Brain microvascular endothelial cell (primary cell): ENCODE data around the gene SRGAP3.

Source experiments
- DNase-seq: peaks from one replicate; pipeline ENCODE4 v3.0.0-alpha.2; 2020
- H3K27ac ChIP-seq: fragments of 250-450 bp; sonication (Bioruptor Pico); 2 replicates; pipeline ENCODE4 v1.5.1; 2020; ENCODE audit warnings: mild to moderate bottlenecking, moderate library complexity
- H3K27me3 ChIP-seq: fragments of 250-450 bp; sonication (Bioruptor Pico); replicated peaks from 2 replicates; pipeline ENCODE4 v1.5.1; 2020; ENCODE audit warnings: mild to moderate bottlenecking
- H3K36me3 ChIP-seq: fragments of 250-450 bp; sonication (Bioruptor Pico); replicated peaks from 2 replicates; pipeline ENCODE4 v1.5.1; 2020; ENCODE audit warnings: mild to moderate bottlenecking
- H3K4me3 ChIP-seq: 2 replicates; pipeline ENCODE4 v1.5.1; 2011; ENCODE audit warnings: low read depth, mild to moderate bottlenecking, control low read depth, low read length, moderate library complexity
- in situ Hi-C: cut with HindIII; loops from 2 replicates; pipeline ENCODE4 v1.10.0; 2017; ENCODE audit warnings: low sequenced_read_pairs, low pct_ligation_motif_present
- TF ChIP-seq, protein P1 (sequence below): IDR thresholded peaks from 2 replicates; pipeline ENCODE4 v1.5.1; 2011; ENCODE audit warnings: low read depth, mild to moderate bottlenecking, moderate library complexity, low read length, control low read depth, inconsistent platforms; ENCODE audit errors: missing control alignments

The SRGAP3 gene

DNA sequence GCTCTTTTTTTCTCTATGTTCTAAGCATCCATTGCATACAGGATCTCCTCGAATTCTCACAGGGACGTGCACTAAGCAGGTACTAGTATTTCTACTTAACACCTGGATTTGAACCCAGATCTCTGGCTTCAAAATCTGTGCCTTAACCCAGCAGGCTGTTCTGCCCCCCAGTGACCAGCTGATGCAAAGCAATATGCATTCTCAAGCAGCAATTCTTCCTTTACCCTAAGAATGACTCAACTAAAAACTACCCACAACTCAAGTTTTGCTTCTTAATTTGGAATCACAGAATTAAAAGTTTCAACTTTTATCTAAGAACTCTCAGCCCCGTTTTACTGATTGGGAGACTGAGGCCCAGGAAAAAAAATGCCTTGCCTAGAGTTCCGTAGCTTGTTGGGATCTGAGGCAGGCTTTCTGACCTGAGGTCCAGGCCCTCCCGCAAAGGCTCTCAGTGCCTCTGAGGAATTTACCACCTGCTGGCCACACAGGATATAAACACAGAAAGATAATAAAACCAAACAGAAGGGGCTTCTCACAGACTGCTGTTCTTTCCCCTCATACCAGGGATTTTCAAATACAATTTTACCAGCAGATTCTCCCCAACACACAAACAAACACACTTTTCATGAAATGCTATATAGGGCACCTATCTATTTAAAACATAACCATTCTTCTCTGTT, 170.7 kb downstream of the SRGAP3 start:
- H3K4me3 ChIP-seq: no peak overlapping the region
- TF ChIP-seq, protein P1, sequence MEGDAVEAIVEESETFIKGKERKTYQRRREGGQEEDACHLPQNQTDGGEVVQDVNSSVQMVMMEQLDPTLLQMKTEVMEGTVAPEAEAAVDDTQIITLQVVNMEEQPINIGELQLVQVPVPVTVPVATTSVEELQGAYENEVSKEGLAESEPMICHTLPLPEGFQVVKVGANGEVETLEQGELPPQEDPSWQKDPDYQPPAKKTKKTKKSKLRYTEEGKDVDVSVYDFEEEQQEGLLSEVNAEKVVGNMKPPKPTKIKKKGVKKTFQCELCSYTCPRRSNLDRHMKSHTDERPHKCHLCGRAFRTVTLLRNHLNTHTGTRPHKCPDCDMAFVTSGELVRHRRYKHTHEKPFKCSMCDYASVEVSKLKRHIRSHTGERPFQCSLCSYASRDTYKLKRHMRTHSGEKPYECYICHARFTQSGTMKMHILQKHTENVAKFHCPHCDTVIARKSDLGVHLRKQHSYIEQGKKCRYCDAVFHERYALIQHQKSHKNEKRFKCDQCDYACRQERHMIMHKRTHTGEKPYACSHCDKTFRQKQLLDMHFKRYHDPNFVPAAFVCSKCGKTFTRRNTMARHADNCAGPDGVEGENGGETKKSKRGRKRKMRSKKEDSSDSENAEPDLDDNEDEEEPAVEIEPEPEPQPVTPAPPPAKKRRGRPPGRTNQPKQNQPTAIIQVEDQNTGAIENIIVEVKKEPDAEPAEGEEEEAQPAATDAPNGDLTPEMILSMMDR: peak; percentile 22
- H3K27me3 ChIP-seq: no peaks in the 10 kb centered on the region
- H3K36me3 ChIP-seq: no peaks in the 10 kb centered on the region
- no peak for DNase-seq
- in situ Hi-C loops: no loop called here
- H3K27ac ChIP-seq: no peak overlapping the region

DNA sequence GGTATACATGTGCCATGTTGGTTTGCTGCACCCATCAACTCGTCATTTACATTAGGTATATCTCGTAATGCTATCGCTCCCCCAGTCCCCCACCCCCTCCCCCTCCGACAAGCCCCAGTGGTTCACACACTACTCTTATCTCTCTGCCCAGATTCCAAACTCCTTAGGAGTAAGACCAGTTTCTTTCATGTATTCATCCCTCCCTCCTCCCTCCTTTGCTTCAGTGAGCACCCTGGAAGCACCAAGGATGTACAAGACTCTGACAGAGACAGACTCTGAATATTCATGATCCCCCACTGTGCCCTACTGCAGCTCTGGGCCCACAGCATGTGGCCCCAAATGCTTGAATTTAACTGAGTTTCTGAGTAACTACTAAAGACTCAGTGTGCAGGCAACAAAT, 172.4 kb downstream of the SRGAP3 start:
- no peak overlapping the region for H3K4me3 ChIP-seq
- H3K27ac ChIP-seq: no peak overlapping the region
- H3K27me3 ChIP-seq: no peaks in the 10 kb centered on the region
- TF ChIP-seq, protein P1: no peak
- no peak for DNase-seq
- no peaks in the 10 kb centered on the region for H3K36me3 ChIP-seq
- in situ Hi-C loops: no loop called here

DNA sequence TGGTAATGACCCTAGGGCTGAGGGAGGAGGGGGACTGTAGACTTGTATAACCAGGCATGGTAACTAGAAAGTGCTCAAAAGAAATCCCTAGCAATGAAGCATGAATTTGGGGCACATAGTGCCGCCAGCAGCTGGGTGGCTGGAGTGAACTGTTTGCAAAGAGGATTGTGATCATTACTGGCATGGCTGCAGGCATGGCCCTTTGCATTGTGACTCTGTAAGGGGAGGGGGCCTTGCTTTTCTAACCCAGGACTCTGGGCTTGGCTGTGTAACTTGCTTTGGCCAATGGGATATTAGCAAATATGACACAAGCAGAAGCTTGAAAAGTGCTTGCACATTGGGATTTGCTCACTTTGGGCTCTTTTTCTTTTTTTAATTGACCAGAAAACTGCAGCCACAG, 173.7 kb downstream of the SRGAP3 start:
- DNase-seq: no peak
- in situ Hi-C loops: no loop called here
- TF ChIP-seq, protein P1: no peak
- H3K36me3 ChIP-seq: no peaks in the 10 kb centered on the region
- H3K27ac ChIP-seq: no peak overlapping the region
- no peak overlapping the region for H3K4me3 ChIP-seq
- no peaks in the 10 kb centered on the region for H3K27me3 ChIP-seq

DNA sequence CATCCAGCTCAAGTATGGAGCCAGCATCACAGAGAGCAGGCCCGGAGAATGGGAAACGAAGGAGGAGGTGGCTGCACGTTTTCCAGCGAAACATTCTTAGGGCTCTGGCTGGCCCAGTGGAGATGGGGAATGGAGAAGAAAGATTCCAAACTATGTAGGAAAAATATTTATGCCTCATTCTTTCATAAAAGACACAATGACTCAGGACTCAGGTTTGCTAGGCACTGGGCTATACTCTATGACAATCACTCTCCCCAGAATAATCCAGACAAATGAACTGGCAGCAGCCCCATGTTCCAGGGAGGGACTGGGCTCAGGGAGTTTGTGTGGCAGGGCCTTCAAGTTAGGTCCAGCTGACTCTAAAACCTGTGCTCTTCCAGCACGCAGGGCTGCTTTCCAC, 175.4 kb downstream of the SRGAP3 start:
- no peaks in the 10 kb centered on the region for H3K27me3 ChIP-seq
- H3K27ac ChIP-seq: no peak overlapping the region
- no peaks in the 10 kb centered on the region for H3K36me3 ChIP-seq
- no peak overlapping the region for H3K4me3 ChIP-seq
- in situ Hi-C loops: no loop called here
- TF ChIP-seq, protein P1: no peak
- peak; percentile 16 for DNase-seq

DNA sequence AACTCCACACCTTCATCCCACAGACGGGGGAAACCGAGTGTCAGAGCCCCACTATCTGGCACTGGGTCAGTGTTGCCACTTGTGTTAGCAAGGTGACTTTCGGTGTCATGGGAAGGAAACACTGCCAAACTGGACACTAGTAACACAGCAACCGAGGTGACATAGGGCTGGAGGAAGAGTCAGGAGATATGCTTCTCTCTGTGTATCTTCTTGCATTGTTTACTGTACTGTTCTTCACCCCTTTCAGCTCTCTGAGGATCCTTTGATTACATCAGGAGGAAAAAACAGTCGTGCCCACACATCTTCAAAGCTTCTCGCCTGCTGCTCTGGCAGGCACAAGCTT, 176.8 kb downstream of the SRGAP3 start:
- TF ChIP-seq, protein P1: no peak
- in situ Hi-C loops: no loop called here
- H3K27me3 ChIP-seq: no peaks in the 10 kb centered on the region
- no peak overlapping the region for H3K4me3 ChIP-seq
- no peak overlapping the region for H3K27ac ChIP-seq
- H3K36me3 ChIP-seq: no peaks in the 10 kb centered on the region
- no peak for DNase-seq
